Ascending aorta (tissue), 2 donors: ENCODE measurements around the gene BRAF. TPM values are rescaled to one million over a fixed set of nuclear protein-coding genes. Genes with fewer than 3 reads are reported as not detected.

Experiments used
- DNase-seq, 2 donors: peaks; one replicate each; pipeline ENCODE4 v3.0.0-alpha.2; 2019; ENCODE audit warnings: low spot score in 2 of 2
- H3K27ac ChIP-seq, 2 donors: fragments of 200-600 bp; sonication (generic); one replicate each; pipeline ENCODE4 v1.5.1; 2016 to 2017; ENCODE audit warnings: mild to moderate bottlenecking in 1 of 2
- H3K27me3 ChIP-seq: fragments of 200-600 bp; sonication (generic); one replicate; pipeline ENCODE4 v1.5.1; 2017
- H3K36me3 ChIP-seq, 2 donors: fragments of 200-600 bp; sonication (generic); one replicate each; pipeline ENCODE4 v1.5.1; 2016
- H3K4me1 ChIP-seq, 2 donors: fragments of 200-600 bp; sonication (generic); one replicate each; pipeline ENCODE4 v1.5.1; 2016 to 2017; ENCODE audit warnings: mild to moderate bottlenecking in 1 of 2
- H3K4me3 ChIP-seq, 2 donors: fragments of 200-600 bp; sonication (generic); one replicate each; pipeline ENCODE4 v1.5.1; 2016 to 2017; ENCODE audit warnings: mild to moderate bottlenecking in 1 of 2
- H3K9me3 ChIP-seq, 2 donors: fragments of 200-600 bp; sonication (generic); one replicate each; pipeline ENCODE4 v1.5.1; 2016
- CTCF ChIP-seq, 3 experiments: fragments of 200-600 bp in 2 of 3; fragments of 450-650 bp in 1 of 3; sonication (generic) in 2 of 3; IDR thresholded peaks; one replicate each; pipeline ENCODE4 v1.5.1; 2016 to 2019; ENCODE audit warnings: antibody characterized with exemption in 3 of 3, mild to moderate bottlenecking in 1 of 3, moderate library complexity in 1 of 3
- intact Hi-C: fragments of 100-400 bp; cut with DNase I; formaldehyde crosslinking; loops from one replicate; pipeline ENCODE4 v1.15.1; 2023
- total RNA-seq: library from RNA; depleted of rRNA; stranded (reverse); fragments of >200 nt; gene quantifications from one replicate; pipeline ENCODE4 v1.1.0, GENCODE V29; 2016

Gene BRAF
- total RNA-seq, 1 donor from 2014 or later, result 14.2 TPM

DNA sequence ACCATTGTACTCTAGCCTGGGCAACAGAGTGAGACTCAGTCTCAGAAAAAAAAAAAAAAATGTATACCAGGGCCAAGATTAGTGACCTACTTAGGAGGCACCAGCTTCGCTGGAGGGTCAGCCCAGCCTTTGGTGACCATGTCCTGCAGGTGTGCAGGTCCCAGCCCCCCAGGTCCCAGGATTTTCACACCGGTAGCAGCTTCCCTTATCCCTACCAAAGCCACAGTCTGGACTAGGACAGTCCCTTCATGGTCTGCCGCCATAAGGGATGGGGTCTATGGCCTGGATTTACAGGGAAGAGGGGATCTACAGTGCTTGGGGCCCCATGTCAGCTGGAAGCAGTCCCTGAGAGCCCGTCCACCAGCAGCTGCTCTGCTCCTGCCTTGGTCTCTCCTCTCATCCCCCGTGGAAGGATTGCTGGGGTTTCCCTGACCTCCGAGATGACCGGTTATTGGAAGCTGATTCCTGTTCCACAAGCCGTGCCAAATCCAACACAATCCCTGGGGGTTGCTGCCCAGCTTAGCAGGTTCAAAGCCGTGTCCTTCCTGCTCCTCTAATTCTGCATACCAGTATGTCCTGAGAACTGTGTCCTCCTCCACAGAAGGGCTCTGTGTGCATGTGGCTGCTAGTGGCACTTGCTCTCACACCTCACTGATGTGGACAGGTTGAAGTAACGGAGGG lies 239.2 kb downstream of the BRAF start:
- DNase-seq, result peak in 1 of 2 donors; percentile 35
- no peaks in the 10 kb centered on the region for H3K27me3 ChIP-seq
- TF ChIP-seq CTCF (IDR thresholded peaks at IDR 0.05), result no peak
- no peaks in the 10 kb centered on the region for H3K9me3 ChIP-seq
- intact Hi-C loops, result no loop called here
- no peak overlapping the region for H3K27ac ChIP-seq
- peaks cover 42 to 66% of the 10 kb centered on the region in 2 donors for H3K36me3 ChIP-seq
- H3K4me3 ChIP-seq, result no peak overlapping the region
- no peaks in the 10 kb centered on the region for H3K4me1 ChIP-seq

DNA sequence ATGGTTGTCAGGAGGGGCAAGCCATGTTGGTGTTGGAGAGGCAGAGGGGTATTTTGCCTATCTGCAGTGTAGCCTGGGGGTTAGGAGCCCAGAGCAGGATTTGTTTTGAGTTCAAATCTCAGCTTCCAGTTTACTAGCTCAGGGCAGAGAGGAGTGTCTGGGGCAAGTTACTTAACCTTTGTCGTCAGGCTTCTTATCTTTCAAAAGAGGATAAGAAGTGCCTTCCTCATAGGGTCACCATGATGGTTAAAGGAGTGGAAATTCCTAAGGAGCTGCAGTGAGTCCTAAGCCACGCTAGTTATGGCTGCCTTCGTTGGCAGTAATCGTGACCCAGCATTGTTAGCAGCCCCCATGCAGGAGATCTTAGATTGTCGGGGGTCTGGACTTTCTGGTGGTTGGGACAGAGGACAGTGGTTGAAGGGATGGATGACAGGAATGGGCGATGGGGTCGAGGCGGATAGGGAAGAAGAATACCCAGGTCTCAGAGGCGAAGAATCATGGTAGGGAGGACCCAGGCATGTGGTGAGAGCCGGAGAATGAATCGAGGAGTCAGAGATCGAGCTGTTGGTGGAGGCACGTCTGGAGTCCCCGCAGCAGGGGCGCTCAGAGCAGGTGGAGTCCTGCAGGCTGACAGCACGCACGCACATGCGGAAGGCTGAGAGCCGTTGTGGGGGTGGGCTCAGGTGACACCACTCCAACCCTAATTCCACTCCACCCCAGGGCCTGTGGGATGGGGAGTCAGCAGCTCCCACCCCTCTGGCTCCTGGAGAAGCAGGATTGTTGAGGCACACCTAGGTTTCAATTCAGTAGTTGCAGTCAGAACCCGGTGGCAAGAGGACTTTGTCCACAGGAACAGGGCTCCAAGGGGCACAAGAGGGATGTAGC lies 240.4 kb downstream of the BRAF start:
- peak in 1 of 2 donors; percentile 45 for DNase-seq
- Histone ChIP-seq H3K27ac (no peak overlapping the region), H3K4me1 (no peaks in the 10 kb centered on the region), H3K9me3 (no peaks in the 10 kb centered on the region), H3K27me3 (no peaks in the 10 kb centered on the region), H3K36me3 (peaks cover 31 to 64% of the 10 kb centered on the region in 2 donors), H3K4me3 (no peak overlapping the region)
- no peak for TF ChIP-seq CTCF (IDR thresholded peaks at IDR 0.05)
- intact Hi-C loops, result no loop called here

- no peak for TF ChIP-seq CTCF (IDR thresholded peaks at IDR 0.05)
- Histone ChIP-seq H3K27me3 (no peaks in the 10 kb centered on the region), H3K9me3 (no peaks in the 10 kb centered on the region), H3K4me1 (no peaks in the 10 kb centered on the region), H3K27ac (no peak overlapping the region), H3K36me3 (peaks cover 37 to 66% of the 10 kb centered on the region in 2 donors), H3K4me3 (no peak overlapping the region)
- peak in 1 of 2 donors; percentile 22 for DNase-seq
- intact Hi-C loops, result no loop called here
Observed at GRCh38 chr7:140683657-140684056, 241.1 kb downstream of the BRAF start.

- DNase-seq, result no peak
- intact Hi-C loops, result no loop called here
- no peak overlapping the region for H3K27ac ChIP-seq
- H3K36me3 ChIP-seq, result peaks cover 28 to 58% of the 10 kb centered on the region in 2 donors
- no peaks in the 10 kb centered on the region for H3K9me3 ChIP-seq
- H3K4me1 ChIP-seq, result no peaks in the 10 kb centered on the region
- H3K4me3 ChIP-seq, result no peak overlapping the region
- no peak for TF ChIP-seq CTCF (IDR thresholded peaks at IDR 0.05)
- no peaks in the 10 kb centered on the region for H3K27me3 ChIP-seq
Observed at GRCh38 chr7:140681766-140682165, 243.0 kb downstream of the BRAF start.

DNA sequence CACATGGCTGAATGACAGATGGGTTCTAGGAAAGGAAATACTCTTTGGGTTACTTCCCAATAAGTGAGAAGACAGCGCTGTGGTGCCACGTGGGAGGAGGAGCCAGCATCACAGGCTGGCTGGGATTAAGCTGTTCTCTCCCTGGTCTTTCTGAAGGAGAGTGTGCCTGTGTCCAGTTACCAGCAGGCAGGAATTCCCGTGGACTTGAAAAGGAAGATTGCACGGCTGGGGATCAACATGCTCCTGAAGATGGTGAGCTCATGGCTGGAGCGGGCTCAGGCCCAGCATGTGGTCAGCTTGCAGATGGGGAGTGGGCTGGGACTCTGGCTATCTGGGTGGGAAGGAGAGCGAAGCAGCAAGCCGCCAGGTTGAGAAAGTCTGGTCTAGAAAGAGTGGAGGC lies 243.8 kb downstream of the BRAF start:
- intact Hi-C loops, result no loop called here
- Histone ChIP-seq H3K9me3 (no peaks in the 10 kb centered on the region), H3K4me1 (no peaks in the 10 kb centered on the region), H3K27ac (no peak overlapping the region), H3K4me3 (no peak overlapping the region), H3K36me3 (peaks cover 28 to 55% of the 10 kb centered on the region in 2 donors), H3K27me3 (no peaks in the 10 kb centered on the region)
- peak in 1 of 2 donors; percentile 21 for DNase-seq
- no peak for TF ChIP-seq CTCF (IDR thresholded peaks at IDR 0.05)
